GM08714 (cell line): ENCODE results near the gene CCDC33.

Source experiments
- H3K4me3 ChIP-seq: fragments of 200-500 bp; sonication (Bioruptor generic); 2 replicates; pipeline ENCODE4 v1.5.1; 2014; ENCODE audit warnings: mild to moderate bottlenecking, low read length, inconsistent platforms
- ZNF274 ChIP-seq: IDR thresholded peaks from 2 replicates; pipeline ENCODE4 v1.6.1; 2012; ENCODE audit warnings: mild to moderate bottlenecking, low read depth, low read length

The CCDC33 gene

GRCh38 chr15:74373056-74373650 lies 137.0 kb downstream of the CCDC33 start:
- no peak for TF ChIP-seq ZNF274
- H3K4me3 ChIP-seq, result no peak overlapping the region

- TF ChIP-seq ZNF274, result no peak
- peak overlapping the region; percentile 70 for H3K4me3 ChIP-seq
Observed at GRCh38 chr15:74373731-74374647, 137.9 kb downstream of the CCDC33 start.

- peak overlapping the region; percentile 6; the same call in 1 of the 2 replicates for H3K4me3 ChIP-seq
- TF ChIP-seq ZNF274, result no peak
Observed at GRCh38 chr15:74374648-74375302, 138.6 kb downstream of the CCDC33 start.

DNA sequence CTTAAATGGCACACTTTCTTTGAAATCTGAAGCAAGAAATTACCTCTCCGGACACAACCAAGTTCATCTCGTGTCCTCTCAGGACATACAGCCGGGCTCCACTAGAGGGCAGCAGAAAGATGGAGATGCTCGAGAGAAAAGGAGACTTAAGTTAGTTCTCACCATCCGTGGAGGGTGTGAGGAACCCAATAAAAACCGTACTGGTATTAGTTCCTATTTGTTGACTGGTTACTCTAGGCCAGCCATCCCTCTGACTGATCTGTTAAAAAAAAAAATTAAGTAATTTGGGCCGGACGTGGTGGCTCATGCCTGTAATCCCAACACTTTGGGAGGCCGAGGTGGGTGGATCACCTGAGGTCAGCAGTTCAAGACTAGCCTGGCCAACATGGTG lies 139.2 kb downstream of the CCDC33 start:
- TF ChIP-seq ZNF274, result no peak
- H3K4me3 ChIP-seq, result no peak overlapping the region; the same call in 1 of the 2 replicates

GRCh38 chr15:74376226-74376625 lies 140.1 kb downstream of the CCDC33 start:
- H3K4me3 ChIP-seq, result no peak overlapping the region
- no peak for TF ChIP-seq ZNF274

- H3K4me3 ChIP-seq, result no peak overlapping the region
- TF ChIP-seq ZNF274, result no peak
Observed at GRCh38 chr15:74376825-74377581, 140.9 kb downstream of the CCDC33 start.

- TF ChIP-seq ZNF274, result no peak
- no peak overlapping the region for H3K4me3 ChIP-seq
Observed at GRCh38 chr15:74377831-74378766, 142.0 kb downstream of the CCDC33 start.

DNA sequence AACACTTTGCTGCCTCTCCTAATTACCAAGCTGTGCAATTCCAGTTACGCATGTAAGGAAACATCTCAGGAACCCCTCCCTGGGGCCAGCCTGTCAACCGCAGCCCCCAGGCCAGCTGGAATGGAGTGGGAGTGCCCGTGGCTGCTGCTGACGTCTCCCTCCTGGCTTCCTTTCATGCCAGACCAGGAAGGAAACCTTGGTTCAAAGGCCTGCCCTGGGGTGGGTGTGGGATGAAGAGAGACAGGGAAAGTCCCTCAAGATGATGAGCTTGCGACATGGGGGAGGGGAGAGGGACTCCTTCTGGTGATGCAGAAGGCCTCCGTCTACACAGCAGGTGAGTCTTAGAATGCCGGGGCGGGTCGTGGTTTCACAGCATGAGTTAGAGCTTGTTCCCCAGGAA lies 142.7 kb downstream of the CCDC33 start:
- no peak overlapping the region for H3K4me3 ChIP-seq
- no peak for TF ChIP-seq ZNF274

- no peak for TF ChIP-seq ZNF274
- no peak overlapping the region for H3K4me3 ChIP-seq
Observed at GRCh38 chr15:74380361-74381189, 144.4 kb downstream of the CCDC33 start.

- TF ChIP-seq ZNF274, result no peak
- no peak overlapping the region for H3K4me3 ChIP-seq
Observed at GRCh38 chr15:74381190-74381453, 145.0 kb downstream of the CCDC33 start.

GRCh38 chr15:74381481-74381880 lies 145.4 kb downstream of the CCDC33 start:
- no peak for TF ChIP-seq ZNF274
- no peak overlapping the region for H3K4me3 ChIP-seq

GRCh38 chr15:74382004-74382816 lies 146.1 kb downstream of the CCDC33 start:
- TF ChIP-seq ZNF274, result no peak
- H3K4me3 ChIP-seq, result no peak overlapping the region
